ENCODE measurements around the gene NANOS2.

The NANOS2 gene

GRCh38 chr19:45895519-45895972 lies 19.0 kb downstream of the NANOS2 start:
- DNase-seq (ENCODE audit: low spot score) = no peak

DNA sequence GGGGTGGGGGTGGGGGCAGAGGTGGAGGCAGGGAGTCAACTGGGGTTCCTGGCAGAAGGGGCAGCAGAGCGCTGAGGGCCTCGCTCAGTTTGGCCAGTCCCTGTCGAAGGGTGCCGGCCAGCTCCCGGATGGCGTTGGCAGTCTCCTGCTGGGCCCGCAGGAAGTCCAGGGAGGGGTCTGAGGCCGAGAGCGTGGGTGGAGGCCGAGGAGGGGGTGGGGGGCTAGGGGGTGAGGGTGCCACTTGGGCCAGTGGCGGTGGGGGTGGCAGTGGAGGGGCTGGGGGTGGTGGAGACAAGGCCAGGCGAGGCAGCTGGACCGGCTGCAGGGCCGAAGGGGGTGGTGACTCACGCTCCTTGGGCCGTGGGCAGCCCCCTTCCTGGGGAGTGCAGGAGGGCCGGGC lies 23.7 kb downstream of the NANOS2 start:
- DNase-seq (ENCODE audit: low spot score) = no peak

DNA sequence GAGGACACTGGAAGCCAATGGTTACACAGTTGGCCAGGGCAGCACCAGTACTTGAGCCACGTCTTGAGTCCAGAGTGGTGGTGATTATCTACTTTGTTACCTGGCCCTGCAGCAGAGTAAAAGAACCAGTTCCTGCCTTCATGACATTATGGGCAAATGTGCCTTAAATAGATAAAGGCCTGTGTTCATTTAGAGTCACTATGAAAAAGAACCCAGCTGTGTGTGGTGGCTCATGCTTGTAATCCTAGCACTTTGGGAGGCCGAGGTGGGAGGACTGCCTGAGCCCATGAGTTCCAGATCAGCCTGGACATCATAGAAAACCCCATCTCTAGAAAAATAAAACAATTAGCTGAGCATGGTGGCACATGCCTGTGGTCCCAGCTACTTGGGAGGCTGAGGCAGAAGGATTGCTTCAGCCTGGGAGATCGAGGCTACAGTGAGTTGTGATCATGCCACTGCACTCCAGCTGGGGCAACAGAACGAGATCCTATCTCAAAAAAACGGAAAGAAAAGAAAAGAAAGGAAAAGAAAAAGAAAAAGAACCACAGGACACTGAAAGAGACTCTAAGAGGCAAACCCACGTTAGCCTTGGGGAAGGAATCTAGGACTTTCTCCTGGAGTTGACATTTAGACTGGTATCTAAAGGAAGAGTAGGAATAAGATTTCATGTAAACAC lies 25.2 kb downstream of the NANOS2 start:
- no peak for DNase-seq (ENCODE audit: low spot score)

DNA sequence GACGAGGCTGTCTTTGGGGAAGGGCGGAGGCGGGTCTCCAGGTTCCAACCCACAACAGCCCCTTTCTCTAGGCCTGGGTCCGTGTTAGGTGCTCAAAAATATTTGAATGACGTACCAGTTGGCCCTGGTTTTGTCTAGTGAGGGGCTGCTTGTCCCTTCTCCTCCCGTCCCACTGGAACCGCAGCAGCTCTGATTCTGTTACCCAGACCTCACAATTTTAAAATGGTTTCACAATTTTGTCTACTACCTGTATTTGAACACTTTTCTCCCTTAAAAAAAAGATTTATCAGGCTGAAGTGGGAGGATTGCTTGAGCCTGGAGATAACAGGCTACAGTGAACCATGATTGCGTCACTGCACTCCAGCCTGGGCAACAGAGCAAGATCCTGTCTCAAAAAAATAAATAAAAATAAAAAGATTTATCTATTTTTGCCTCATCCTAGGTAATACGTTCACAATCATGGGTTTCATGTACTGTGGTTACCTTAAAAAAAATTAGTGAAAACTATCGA lies 27.3 kb downstream of the NANOS2 start:
- no peak for DNase-seq (ENCODE audit: low spot score)

DNA sequence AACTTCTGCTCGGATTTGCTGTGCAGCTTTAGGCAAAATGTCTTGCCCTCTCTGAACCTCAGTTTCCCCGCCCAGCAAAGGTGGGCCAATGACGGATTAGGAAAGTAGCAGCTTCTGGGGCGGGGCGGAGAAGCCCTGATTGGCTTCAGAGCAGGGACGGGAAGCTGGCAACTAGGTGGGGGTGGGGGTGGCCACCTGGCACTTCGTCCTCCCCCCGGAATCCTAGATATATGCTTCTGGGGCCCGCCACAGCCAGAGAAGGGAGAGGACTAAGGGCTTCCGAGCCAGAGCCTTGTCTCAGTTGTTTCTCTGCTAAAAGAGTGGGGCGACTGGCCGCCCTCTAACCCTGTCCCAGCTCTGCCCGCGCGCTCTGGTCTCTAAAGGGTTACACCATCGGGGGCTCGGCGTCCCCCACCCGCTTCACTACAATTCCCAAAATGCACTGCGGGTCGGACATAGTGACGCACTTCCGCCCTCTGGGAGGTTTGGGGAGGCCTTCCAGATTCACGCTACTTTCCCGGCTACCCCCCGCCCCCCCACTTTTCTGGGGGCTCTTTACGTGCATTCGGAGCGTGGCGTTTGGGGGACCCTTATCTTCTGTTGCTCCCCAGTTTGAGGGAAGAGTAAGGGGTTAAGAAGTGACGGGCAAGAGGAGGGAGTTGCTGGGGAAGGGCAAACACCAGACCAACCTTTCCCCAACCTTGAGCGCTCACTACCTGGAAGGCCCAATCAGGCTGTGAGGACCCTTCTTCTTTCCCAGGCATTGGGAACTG lies 28.0 kb downstream of the NANOS2 start:
- peak; percentile 88 for DNase-seq (ENCODE audit: low spot score)

DNA sequence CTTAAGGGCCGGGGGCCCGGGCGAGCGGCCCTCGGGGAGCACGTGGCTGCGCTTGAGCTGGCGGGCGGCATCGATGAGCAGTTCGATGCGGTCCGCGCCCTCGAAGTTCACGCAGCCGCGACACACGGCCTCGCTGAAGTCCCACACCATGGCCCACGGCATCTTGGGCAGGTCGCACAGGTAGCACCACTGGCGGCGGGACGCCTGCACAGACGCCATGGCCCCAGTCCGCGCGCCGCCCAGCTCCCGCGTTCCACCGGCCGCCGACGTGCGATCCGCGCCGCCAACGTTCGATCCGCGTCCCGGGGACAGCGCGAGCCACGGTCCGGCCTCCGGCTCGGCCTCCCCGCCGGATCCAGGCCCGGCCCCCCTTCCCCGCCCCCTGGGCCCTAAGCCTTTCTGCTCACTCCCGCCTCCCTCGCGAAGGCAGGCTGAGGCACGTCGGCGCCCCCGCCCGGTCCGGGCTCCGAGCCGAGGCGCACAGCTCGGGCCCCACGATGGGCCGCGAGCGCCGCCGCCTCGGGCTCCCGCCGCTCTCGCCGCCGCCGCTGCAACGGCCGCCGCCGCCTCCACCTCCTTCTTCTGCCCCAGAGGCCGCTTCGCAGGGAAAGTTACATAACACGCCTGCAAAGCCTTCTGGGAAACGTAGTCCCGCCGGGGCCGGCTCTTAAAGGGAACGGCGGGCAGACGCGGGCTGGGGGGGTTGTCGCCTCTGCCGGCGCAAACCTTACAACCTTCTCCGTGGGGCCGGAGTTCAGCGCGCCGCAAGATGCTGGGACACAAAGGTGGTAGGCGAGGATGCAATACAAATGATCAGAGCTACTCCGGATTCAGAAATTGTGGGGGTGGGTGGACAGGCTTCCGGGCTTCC lies 28.8 kb downstream of the NANOS2 start, which contains the start of gene IRF2BP1:
IRF2BP1 (minus strand) TSS at position 586 of the 871 bp plus-strand sequence; CDS start at position 219, 367 bp downstream.
- peak; percentile 88 for DNase-seq (ENCODE audit: low spot score)

GRCh38 chr19:45884682-45885555 lies 29.7 kb downstream of the NANOS2 start:
- no peak for DNase-seq (ENCODE audit: low spot score)

GRCh38 chr19:45883881-45884681 lies 30.5 kb downstream of the NANOS2 start:
- DNase-seq (ENCODE audit: low spot score) = no peak

DNA sequence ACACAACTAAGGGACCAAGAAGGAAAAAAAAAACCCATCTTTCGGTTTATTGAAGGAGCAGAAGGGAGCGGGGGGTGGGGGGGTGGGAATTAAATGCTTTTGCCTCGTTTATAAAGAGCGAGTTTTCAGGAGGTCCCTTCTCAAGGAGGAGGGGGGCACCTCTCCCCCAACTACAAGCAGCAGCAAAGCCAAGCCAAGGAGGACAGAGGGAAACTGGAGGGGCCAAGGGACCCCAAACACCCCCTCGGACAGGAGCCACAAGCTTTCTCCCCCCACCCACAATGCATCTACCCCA lies 31.0 kb downstream of the NANOS2 start:
- DNase-seq (ENCODE audit: low spot score) = no peak

- DNase-seq (ENCODE audit: low spot score) = peak; percentile 75
Observed at GRCh38 chr19:45882652-45883585, 31.7 kb downstream of the NANOS2 start.

DNA sequence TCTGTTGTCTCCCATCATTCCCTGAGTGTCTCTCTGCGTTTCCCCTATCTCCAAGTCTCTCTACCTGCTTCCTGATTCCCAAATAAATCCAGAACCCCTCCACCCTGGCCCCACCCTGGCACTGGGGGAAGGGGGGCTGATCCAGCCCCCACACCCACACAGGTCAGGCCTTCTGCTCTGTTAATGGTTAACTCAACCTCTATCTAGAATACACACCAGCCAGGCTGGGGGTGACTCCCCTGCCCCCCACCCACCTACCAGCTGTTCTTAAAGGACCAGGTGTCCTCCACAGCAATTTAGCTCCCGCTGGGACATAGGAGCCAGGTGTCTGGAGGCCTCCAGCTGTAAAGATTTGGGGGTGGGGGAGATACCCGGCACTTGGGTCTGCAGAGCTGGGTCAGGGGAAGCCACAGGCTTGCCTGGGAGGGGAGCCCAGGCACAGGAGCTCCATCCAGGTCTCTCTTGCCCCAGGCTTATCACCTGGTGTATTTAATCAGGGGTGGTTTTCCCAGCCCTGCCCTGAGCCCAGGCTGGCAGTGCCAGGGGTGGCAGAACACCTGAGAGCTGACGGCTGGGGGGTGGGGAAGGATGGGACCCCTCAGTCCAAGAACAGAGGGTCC lies 32.6 kb downstream of the NANOS2 start:
- DNase-seq (ENCODE audit: low spot score) = no peak

DNA sequence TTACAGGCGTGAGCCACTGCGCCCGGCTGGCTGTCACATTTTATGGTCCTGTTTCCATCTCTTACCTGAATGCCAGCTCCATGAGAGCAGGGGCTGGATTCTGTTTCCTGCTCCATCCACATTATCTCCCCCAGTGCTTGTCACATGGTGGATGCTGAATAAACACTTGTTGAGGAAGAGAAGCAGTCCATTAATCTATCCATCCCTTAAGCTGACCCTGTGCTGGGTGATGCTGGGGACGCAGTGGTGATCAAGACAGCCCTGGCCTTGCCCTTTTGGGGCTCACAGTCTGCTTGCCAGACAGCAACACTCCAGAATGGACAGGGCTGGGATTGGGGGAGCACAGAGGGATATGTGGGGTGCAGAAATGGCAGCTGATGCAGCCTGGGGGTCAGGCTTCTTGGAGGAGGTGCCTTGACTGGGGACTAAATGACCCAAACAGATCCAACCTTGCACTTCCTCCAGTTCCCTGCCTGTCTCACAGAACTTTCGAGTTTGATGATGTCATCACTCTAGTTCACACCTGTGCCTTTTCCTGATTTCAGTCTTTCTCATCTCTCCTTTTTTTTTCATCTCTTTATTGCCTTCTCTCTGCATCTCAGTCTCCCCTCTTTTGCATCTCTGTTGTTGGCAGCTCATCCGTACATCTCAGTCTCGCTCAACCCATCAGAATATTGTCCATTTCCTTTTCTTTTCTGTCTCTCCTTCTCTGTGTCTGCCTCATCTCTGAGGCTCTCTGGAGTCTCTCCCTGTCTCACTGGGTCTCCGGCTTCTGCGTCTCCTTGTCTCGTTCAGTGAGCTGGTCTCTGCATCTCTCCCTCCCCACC lies 33.3 kb downstream of the NANOS2 start:
- no peak for DNase-seq (ENCODE audit: low spot score)

DNA sequence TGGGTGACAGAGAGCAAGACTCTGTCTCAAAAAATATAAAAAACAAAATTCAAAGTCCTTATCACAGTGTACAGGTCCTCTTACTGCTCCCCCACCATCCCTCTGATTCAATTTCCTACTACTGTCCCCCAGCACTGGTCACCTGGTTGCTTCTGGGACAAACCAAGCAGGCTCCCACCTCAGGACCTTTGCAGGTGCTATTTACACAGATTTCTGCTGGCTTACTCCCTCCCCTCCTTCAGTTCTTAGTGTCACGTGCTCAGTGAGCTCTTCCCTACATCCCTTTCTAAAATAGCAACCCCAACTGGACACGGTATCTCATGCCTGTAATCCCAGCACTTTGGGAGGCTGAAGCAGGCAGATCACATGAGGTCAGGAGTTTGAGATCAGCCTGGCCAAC lies 34.6 kb downstream of the NANOS2 start:
- no peak for DNase-seq (ENCODE audit: low spot score)

DNA sequence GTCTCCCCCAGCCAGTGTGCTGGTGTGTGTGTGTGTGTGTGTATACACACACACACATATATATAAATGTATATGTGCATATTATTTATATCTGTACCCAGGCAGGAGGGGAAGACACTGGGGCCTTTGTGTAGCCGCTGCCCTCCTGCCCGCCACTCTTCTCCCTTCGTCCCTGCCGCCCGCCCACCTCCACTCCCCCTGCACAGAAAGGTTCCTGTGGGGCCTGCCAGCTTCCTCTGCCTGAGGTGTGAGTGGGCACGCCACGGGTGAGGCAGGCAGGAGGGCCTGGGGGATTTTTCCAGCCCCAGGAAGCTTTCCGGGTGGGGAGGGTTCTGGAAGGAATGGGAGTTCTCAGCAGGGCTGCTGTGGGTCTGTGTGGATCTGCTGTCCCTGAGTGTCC lies 35.5 kb downstream of the NANOS2 start:
- DNase-seq (ENCODE audit: low spot score) = no peak

GRCh38 chr19:45878043-45878794 lies 36.4 kb downstream of the NANOS2 start:
- no peak for DNase-seq (ENCODE audit: low spot score)

- no peak for DNase-seq (ENCODE audit: low spot score)
Observed at GRCh38 chr19:45876411-45877197, 38.0 kb downstream of the NANOS2 start.

DNA sequence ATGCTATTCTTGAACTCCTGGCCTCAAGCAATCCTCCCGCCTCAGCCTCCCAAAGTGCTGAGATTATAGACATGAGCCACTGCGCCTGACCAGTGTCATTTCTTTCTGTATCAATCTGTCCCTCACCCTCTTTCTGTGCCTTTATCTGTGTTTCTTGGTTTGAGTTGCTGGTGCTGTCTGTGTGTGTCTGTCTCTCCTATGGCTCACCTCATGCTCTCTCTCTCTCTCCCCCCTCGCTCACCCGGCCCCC lies 38.5 kb downstream of the NANOS2 start:
- no peak for DNase-seq (ENCODE audit: low spot score)

All from CD4-positive, alpha-beta T cell treated with Interleukin-6 at 100 ng/mL for 8 hours (primary cell).